Osteocyte (in vitro differentiated cells): ENCODE measurements around the gene OPCML. TPM values are rescaled to one million over a fixed set of nuclear protein-coding genes. Genes with fewer than 3 reads are reported as not detected.

ENCODE experiments used
- DNase-seq: peaks from one replicate; pipeline ENCODE4 v3.0.0; 2021; ENCODE audit warnings: mixed read lengths; ENCODE audit not compliant: unreplicated experiment; ENCODE audit errors: extremely low spot score
- H3K27ac Mint-ChIP-seq: one replicate; pipeline ENCODE4 v1.8.0; 2021; ENCODE audit warnings: mild to moderate bottlenecking, mixed read lengths; ENCODE audit not compliant: unreplicated experiment
- H3K27me3 Mint-ChIP-seq: one replicate; pipeline ENCODE4 v1.8.0; 2021; ENCODE audit warnings: mixed read lengths; ENCODE audit not compliant: unreplicated experiment
- H3K36me3 Mint-ChIP-seq: one replicate; pipeline ENCODE4 v1.8.0; 2021; ENCODE audit warnings: mixed read lengths; ENCODE audit not compliant: unreplicated experiment
- H3K4me1 Mint-ChIP-seq: one replicate; pipeline ENCODE4 v1.8.0; 2021; ENCODE audit warnings: mixed read lengths; ENCODE audit not compliant: unreplicated experiment
- H3K4me3 Mint-ChIP-seq: one replicate; pipeline ENCODE4 v1.8.0; 2021; ENCODE audit warnings: mild to moderate bottlenecking, moderate library complexity, mixed read lengths; ENCODE audit not compliant: unreplicated experiment
- H3K9me3 Mint-ChIP-seq: one replicate; pipeline ENCODE4 v1.8.0; 2021; ENCODE audit warnings: mixed read lengths; ENCODE audit not compliant: unreplicated experiment
- total RNA-seq: library from RNA; stranded (reverse); gene quantifications from 2 replicates; pipeline ENCODE4 v1.2.1, GENCODE V29; 2021
- TF ChIP-seq, protein P1 (sequence below): fragments of 200-600 bp; sonication (generic); IDR thresholded peaks from 2 replicates; pipeline ENCODE4 v1.5.0; 2021; ENCODE audit warnings: antibody characterized with exemption, mild to moderate bottlenecking, moderate library complexity

The OPCML gene
- total RNA-seq, 1 donor from 2014 or later = 0.11 TPM

DNA sequence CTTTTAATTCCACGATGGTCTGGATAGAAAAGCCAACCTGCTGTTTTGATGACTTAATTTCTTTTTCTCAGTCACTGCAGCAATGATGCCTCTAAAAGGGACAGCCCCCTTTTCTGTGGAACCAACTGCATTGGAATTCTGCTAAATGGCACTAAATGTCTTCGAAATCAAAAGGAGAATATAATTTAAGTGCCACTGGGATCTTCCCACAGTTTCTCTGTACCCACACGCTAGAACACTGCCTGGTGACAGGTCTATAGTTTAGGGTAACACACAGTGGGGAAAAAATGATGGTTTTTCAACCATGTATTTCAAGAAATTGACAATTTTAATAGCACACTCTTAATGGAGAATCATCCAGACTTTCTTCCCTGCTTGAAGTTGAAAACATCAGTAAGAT is 182.3 kb downstream of the OPCML start:
- DNase-seq = no peak
- H3K9me3 Mint-ChIP-seq = peaks cover 26% of the 10 kb centered on the region
- H3K4me1 Mint-ChIP-seq = no peaks in the 10 kb centered on the region
- no peak overlapping the region for H3K27ac Mint-ChIP-seq
- no peaks in the 10 kb centered on the region for H3K27me3 Mint-ChIP-seq
- no peak overlapping the region for H3K4me3 Mint-ChIP-seq
- TF ChIP-seq, protein P1, sequence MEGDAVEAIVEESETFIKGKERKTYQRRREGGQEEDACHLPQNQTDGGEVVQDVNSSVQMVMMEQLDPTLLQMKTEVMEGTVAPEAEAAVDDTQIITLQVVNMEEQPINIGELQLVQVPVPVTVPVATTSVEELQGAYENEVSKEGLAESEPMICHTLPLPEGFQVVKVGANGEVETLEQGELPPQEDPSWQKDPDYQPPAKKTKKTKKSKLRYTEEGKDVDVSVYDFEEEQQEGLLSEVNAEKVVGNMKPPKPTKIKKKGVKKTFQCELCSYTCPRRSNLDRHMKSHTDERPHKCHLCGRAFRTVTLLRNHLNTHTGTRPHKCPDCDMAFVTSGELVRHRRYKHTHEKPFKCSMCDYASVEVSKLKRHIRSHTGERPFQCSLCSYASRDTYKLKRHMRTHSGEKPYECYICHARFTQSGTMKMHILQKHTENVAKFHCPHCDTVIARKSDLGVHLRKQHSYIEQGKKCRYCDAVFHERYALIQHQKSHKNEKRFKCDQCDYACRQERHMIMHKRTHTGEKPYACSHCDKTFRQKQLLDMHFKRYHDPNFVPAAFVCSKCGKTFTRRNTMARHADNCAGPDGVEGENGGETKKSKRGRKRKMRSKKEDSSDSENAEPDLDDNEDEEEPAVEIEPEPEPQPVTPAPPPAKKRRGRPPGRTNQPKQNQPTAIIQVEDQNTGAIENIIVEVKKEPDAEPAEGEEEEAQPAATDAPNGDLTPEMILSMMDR = no peak
- no peaks in the 10 kb centered on the region for H3K36me3 Mint-ChIP-seq

DNA sequence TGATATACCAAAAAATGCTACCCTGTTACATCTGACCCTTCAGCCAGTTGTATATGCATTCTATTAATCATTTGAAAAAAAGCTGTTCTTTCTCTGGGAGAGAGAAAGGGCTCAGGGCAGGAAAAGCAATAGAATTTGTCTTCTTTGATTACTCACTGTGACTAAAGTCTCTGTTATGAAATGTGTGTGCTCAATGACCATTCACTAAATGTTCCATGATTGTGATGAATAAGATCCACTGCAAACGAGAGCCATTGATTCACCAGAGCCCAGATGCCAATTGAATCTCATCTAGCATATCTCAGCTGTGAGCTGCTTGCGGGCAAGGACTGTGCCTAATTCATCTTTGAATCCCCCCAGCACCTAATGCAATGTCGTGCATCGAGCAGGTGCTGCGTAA is 184.3 kb downstream of the OPCML start:
- no peak for DNase-seq
- TF ChIP-seq, protein P1 = no peak
- Mint-ChIP-seq H3K27ac (no peak overlapping the region), H3K4me3 (no peak overlapping the region), H3K36me3 (no peaks in the 10 kb centered on the region), H3K4me1 (no peaks in the 10 kb centered on the region), H3K9me3 (peaks cover 17% of the 10 kb centered on the region), H3K27me3 (no peaks in the 10 kb centered on the region)

DNA sequence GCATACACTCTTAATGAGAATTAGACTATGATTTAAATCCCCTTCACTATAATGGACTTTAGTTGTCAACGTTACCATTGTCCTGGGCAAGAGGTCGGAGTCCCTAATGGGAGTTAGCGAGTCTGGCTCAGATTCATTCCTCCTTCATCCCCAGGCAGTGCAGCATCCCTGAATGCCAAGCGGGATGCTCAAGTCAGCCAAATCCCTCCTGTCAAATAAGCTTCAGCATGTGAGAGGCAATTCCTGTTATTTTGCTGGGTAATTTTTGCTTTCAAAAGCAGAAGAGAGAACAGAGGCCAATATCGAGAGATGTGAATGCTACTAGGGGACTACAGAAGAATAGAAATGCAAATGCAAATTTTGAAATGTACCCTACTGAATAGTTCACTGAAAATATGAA is 186.2 kb downstream of the OPCML start:
- Mint-ChIP-seq H3K27ac (no peak overlapping the region), H3K36me3 (no peaks in the 10 kb centered on the region), H3K4me3 (no peak overlapping the region), H3K4me1 (no peaks in the 10 kb centered on the region), H3K9me3 (peaks cover 7% of the 10 kb centered on the region), H3K27me3 (no peaks in the 10 kb centered on the region)
- no peak for DNase-seq
- TF ChIP-seq, protein P1 = no peak

DNA sequence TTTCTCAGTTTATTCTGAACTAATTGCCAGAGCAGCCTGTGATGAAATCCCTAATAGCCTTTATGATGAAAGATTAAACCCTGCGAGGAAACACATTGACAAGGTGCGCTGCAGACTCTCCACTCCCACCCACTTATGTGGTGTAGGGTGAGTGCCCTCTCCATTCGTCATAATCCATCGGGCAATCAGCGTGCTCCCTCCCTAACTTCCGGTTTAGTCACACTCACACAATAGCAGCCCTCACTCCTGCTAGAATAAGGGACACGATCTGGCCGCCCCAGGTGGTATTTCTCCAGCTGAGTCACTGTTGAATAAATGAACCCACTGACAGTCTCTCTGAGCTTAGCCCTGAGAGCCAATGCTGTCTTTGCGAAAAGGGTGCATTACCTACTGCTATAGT is 188.3 kb downstream of the OPCML start:
- H3K9me3 Mint-ChIP-seq = peaks cover 15% of the 10 kb centered on the region
- H3K36me3 Mint-ChIP-seq = no peaks in the 10 kb centered on the region
- H3K27me3 Mint-ChIP-seq = no peaks in the 10 kb centered on the region
- no peak overlapping the region for H3K27ac Mint-ChIP-seq
- no peak for DNase-seq
- H3K4me1 Mint-ChIP-seq = no peaks in the 10 kb centered on the region
- TF ChIP-seq, protein P1 = no peak
- no peak overlapping the region for H3K4me3 Mint-ChIP-seq

DNA sequence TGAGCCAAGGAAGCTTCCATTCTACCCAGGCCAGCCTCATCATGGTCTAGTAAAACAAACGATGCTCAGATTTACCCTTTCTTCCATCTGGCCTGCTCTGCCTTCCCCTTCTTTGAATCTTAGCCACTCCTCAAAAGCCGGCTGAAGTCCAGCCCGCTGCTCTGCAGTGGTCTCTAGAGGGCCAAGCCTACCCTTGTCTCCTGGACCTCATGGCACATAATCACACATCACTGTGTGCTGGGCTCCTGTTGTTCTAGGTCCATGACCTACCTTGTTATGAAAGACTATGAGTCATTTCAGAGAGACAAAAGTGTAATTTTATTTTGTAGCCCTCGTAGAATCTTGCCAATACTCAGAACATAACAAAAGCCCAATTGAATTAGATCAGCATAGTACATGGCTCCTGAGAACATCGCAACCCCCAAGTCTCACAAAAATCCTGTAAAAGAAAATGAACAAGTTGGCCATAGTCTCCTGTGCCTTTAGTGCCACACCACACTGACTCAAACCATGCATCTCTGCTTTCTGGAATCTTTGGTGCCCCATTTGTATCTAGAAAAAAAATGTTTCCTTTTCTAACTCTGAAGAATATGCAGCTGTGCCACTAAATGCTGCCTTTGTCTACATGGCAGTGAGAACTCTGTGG is 192.7 kb downstream of the OPCML start:
- no peak for DNase-seq
- Mint-ChIP-seq H3K4me3 (no peak overlapping the region), H3K27ac (no peak overlapping the region), H3K9me3 (peaks cover 27% of the 10 kb centered on the region), H3K36me3 (no peaks in the 10 kb centered on the region), H3K27me3 (no peaks in the 10 kb centered on the region), H3K4me1 (no peaks in the 10 kb centered on the region)
- TF ChIP-seq, protein P1 = no peak
